Testis (tissue), 2 donors: ENCODE results near the gene SYMPK.

Experiments used
- POLR2A ChIP-seq: fragments of 450-650 bp; IDR thresholded peaks from one replicate; pipeline ENCODE4 v1.6.1; 2017; ENCODE audit warnings: antibody characterized with exemption, mild to moderate bottlenecking, moderate library complexity
- TF ChIP-seq, protein P1 (sequence below), 3 experiments: fragments of 450-650 bp in 2 of 3; fragments of 200-600 bp in 1 of 3; sonication (generic) in 1 of 3; IDR thresholded peaks; one replicate each; pipeline ENCODE4 v1.5.1; 2016 to 2019; ENCODE audit warnings: antibody characterized with exemption in 3 of 3, mild to moderate bottlenecking in 2 of 3, moderate library complexity in 1 of 3

- TF ChIP-seq, protein P1, sequence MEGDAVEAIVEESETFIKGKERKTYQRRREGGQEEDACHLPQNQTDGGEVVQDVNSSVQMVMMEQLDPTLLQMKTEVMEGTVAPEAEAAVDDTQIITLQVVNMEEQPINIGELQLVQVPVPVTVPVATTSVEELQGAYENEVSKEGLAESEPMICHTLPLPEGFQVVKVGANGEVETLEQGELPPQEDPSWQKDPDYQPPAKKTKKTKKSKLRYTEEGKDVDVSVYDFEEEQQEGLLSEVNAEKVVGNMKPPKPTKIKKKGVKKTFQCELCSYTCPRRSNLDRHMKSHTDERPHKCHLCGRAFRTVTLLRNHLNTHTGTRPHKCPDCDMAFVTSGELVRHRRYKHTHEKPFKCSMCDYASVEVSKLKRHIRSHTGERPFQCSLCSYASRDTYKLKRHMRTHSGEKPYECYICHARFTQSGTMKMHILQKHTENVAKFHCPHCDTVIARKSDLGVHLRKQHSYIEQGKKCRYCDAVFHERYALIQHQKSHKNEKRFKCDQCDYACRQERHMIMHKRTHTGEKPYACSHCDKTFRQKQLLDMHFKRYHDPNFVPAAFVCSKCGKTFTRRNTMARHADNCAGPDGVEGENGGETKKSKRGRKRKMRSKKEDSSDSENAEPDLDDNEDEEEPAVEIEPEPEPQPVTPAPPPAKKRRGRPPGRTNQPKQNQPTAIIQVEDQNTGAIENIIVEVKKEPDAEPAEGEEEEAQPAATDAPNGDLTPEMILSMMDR (IDR thresholded peaks at IDR 0.05): no peak
- no peak for TF ChIP-seq POLR2A
These were observed 61.3 kb downstream of the SYMPK start for GRCh38 chr19:45801603-45802175.
